Mesenteric fat pad (tissue), 1 donor: ENCODE measurements around the gene SBF2. TPM values are rescaled to one million over a fixed set of nuclear protein-coding genes. Genes with fewer than 3 reads are reported as not detected.

Source experiments
- DNase-seq: peaks from one replicate; pipeline ENCODE4 v3.0.0-alpha.2; 2020; ENCODE audit warnings: low spot score
- total RNA-seq: library from RNA; stranded (reverse); fragmentation: NEBNext Ultra II Directional; extraction: Animal tissue kit (Norgen Biotek cat#: 25700); gene quantifications from one replicate; pipeline ENCODE4 v1.2.1, GENCODE V29; 2021
- donor health status: DM: yes; HTN: yes; CAD: no.

The SBF2 gene
- total RNA-seq, 1 donor from 2014 or later = 99.7 TPM

DNA sequence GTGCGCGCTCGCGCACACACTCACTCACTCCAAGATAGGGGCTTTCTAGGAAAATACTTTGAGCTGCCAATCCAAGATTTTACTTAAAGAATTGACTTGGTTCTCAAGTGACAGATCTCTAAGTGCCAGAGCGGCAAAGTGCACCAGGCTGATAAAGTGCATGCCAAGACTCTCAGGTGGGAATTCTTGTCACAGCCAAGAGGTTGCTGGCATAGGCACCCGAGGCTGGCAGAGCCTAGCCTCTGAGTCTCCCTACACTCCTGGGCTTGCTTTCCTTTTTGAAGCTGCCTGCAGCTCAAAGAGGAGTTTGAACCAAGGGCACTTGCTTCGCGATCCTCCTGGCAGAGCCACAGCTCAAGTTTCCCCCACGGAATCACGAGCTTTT is 8.3 kb upstream of the SBF2 start:
- no peak for DNase-seq

DNA sequence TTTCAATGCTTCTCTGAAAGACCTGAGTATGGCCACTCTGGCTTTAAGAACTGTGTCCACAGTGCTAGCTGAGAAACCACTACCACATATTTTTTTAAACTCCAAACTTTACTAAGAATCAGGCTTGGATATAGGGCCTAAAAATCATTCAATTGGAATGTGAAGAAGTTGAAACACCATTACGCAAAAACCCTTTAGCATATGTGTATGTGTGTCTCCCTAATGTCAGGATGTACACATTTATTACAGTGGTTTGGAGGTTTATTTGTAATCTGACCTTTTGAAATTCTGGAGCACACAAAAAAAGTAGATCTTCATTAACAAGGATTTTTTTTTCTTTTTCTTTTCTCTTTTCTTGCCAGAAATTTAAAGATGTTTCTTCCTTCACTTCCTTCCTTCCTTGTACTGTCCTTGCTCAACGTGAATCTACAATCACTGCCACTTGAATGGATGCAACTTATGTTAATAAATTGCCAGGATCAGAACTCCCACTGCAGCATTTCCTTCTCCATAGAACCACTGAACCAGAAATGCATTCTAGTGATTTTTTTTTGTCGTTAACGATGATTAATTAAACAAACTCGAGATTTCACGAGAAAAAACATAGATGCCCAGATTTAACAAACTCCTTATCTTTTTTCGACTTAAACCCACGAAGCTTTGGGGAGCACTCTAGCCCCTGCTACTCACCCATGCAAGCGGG is 7.8 kb upstream of the SBF2 start:
- DNase-seq = no peak

DNA sequence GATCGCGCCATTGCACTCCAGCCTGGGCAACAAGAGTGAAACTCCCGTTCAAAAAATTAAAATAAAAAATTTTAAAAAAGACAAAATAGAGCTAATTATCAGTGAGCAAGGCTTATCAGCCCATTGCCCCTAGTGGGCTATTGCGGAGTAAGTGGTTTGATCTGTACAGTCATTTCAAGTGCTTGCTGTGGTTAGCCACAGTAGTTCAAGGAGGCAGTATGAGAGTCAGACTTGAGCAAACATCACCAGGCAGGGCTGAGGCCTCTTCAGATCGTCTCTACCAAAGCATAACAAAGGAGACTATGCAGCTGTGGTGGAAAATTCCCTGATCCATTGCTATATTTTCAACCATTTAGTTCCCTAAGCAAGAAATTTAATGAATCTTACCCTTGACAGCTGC is 4.3 kb upstream of the SBF2 start:
- no peak for DNase-seq

DNA sequence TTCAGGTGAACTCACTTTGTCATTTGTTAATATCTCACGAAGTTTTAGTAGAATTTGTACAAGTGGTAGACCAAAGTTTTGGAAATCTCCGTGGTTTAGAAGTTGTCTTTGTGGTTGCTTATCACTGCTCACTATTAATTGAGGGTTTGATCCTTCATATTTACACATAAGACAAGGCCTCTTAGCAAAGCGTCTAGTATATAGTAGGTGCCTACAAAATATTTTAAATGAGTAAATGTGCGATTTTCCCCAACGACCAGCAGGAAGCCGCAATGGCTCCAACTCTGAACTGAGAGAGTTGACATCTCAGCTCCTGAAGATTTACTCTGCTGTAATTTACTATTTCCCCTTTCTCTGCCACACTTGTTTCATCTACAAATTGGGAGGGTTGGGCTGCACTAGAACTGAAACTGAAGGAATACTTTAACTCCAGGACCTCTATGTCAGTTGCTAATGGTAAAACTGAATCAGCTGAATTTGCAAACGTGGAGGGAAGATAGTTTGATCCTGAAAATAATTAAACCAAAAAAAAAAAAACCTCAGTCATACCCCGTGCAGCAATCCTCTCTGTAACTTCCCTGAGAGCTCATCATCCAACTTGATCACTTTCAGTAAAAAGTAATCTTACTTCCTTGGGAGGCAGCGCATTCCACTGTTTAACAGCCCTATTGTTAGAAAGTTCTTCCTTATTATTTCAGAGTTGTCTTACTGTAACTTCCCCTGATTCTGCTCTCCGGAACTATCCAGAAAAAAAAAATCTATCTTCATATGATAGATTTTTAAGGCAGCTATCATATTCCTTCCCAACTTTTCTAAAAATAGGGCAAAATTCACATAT is 1.3 kb upstream of the SBF2 start:
- DNase-seq = no peak

DNA sequence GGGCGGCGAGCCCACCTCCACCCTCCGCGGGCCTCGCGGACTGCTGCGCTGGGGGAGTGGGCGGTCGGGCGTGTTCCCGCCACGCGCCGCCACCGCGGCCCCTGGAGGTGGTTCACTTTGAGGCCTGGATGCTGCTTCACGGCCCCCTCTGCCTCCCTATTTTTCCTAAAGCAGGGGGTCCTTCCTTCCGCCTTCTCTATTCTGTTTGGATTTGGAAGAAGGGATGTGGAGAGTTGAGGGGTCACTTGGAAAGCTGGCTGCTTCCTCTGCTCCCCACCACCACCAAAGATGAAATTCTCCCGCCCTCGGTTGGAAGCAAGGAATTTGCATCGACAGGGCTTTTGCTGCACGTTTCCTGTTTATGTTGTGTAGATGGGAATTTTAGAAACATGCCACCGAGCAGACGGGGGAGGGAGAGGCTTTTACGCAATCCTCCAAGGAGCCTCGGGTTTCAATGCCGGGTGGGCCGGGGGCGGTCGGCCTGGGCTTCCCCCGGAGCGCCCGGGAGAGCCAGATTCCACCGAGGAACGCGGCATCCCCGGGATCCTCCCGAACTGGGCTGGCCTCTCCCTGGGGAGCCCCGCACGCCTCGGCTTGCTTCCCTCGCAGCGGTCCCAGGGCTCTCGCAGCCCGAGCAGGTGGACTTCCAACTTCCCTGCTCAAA is 403 bp upstream of the SBF2 start:
- DNase-seq = no peak

DNA sequence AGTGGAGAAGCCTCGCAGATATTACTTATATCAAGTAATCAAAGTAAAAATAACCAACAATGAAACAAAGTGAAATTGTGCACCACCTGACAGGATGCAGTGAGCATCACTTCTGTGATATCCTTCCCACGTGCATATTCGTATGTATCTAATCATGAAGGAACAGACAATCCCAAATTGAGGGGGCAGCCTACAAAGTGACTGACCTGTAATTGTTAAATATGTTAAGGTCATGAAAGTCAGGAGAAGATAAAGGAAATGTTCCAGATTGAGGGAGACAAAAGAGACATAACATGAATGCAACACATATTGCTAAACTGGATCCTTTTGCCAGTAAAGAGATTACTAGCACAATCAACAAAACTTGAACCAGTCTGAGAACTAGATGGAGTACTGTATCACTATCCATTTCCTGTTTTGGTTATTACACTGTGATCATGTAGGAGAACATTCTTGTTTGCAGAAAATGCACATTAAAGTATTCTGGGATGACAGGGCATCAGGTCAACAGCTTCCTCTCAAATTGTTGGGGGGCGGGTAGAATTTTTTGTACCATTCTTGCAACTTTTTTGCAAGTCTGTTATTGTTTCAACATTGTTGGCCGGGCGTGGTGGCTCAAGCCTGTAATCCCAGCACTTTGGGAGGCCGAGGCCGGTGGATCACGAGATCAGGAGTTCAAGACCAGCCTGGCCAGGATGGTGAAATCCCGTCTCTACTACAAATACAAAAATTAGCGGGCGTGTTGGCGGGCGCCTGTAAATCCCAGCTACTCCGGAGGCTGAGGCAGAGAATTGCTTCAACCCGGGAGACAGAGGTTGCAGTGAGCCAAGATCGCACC is 2.0 kb downstream of the SBF2 start:
- DNase-seq = no peak

DNA sequence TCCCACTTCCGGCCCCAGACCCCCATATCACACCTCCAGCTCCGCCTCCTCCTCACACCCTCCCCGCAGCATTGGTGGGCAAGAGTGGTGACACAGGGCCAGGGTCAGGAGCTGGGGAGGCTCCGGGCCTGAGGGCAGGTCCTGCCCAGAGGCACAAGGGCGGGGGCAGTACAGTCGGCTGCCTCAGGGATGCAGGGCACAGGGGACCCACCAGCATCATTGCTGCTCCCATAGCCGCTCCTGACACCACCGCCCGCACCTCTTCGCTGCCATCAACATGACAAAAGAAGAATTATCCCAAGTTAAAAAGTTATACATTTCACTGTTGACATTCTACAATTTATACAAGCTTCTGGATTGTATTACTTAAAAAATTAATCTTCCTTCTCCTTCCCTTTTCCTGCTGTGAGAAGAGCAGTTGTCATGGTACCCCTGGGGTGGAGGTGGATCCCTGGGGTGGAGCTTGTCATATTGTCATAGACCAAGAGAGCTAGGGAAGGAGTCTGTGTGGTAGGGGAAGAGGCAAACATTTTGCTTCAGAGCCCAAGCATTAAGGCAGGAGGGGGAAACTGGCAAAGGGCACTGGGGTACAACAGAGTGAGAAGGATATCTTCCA is 4.1 kb downstream of the SBF2 start:
- no peak for DNase-seq

DNA sequence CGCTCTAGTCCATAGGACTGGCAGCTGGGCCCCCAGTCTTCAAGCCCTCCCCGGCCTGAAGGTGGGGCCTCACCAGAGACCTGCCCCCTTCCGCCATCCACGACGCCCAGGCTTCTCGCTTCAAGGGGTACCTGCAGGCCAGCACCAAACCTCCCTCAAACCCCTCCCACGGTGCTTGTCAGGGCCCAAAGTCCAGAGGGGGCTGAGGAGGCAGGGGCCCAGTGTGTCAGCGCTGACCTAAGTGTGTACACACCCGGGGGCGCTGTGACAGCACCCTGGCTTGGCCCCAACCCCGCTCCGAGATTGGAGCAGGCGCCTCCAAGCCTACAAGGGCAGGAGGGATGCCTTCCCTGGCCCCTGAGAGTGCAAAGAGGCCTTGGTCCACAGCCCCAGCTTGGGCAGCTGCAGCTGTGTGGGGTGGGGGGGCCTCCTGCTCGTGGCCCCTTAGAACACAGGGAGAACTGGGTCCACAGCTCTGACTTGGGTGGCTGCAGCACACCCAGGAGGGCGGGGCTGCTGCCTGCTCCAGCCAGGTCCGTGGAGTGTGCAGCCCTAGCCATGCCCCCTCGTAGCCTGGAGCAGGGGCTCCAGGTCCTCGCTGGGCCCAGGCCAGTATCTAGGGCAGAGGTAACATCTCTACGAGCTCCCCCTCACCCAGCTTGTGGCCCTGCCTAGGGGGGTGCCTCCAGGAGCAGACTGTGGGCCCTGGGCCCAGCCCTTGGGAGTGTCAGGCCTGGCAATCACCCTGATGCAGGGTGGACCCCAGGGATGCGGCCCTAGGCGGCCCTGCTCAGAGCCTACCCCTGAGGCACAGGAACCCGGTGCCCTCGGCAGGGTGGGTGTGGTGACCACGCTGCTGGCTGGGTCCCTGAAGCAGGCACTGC is 4.9 kb downstream of the SBF2 start:
- no peak for DNase-seq

DNA sequence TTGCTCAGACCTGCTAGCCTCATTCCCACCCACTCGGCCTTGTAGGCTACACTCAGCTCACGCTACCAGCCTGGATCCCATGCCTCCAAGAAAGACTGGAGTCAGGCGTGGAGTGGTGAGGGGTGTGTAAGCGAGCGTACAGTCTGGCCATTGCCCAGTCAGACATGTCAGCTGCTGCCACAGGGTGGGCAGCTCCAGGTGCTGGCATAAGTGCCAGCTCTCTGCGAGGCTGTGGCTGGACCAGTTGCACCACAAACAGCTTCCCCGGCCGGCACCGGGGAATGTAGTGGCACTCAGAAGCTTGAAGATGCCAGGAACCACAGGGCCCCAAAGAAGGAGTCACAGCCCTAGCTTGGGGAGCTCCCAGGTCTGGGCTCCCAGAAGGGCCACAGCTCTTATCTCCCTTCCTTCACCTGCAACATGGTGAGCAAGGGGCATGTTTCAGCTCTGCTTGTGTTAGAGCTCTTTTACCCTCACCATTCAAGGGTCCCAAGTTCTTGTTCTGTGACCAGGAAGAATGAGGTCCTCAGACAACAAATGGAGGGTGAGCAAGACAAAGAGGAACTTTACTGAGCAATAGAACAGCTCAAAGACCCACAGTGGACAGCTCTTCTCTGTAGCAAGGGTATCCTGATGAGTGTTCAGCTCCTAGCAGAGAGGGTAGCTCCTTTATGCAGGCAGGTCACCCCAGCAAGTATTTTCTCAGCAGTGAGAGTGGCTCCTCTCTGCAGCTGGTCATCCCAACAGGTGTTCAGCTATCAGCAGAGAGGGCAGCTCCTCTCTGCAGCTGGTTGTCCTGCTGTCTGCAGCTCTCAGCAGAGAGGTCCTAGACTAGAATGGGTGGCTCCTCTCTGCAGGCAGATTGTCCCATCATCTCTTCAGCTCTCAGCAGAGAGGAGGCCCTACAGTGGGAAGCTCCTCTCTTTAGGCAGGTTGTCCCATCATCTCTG is 6.0 kb downstream of the SBF2 start:
- no peak for DNase-seq

- DNase-seq = no peak
Measured at GRCh38 chr11:10287140-10287539, 6.9 kb downstream of the SBF2 start.

- no peak for DNase-seq
Measured at GRCh38 chr11:10285148-10285802, 8.7 kb downstream of the SBF2 start.

DNA sequence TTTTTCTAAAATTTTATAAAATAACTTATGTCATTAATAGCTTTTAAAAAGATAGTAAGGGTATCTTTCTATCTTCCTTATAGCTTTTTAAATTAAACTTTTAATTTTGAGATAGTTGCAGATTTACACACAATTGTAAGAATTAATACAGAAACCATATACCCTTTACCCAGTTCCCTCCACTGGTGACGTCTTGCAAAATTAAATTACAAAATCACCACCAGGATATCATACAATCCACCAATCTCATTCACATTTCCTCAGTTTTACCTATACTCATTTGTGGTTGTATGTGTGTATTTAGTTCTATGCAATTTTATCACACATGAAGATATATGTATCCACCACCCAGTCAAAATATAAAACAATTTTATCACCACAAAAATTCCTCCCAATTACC is 10.0 kb downstream of the SBF2 start:
- no peak for DNase-seq

GRCh38 chr11:10282117-10282516 is 11.9 kb downstream of the SBF2 start:
- no peak for DNase-seq

DNA sequence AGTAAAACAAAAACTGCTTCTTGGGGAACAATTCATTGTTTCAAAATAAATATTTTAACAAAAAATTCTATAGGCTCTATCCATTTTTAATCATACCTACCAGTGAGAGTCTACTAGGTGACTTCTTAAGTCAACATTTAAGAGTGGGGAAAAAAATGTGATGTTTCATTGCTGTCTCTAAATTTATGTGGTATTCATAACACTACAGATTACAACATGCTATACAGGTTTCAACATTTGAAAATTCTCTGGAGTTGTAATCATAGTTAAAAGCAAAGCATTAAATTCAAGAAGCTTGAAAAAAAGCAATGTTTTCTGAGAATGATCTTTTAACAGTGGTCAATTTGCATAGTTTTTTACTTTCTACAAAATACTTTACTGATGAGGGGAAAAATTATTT is 18.3 kb downstream of the SBF2 start:
- no peak for DNase-seq

DNA sequence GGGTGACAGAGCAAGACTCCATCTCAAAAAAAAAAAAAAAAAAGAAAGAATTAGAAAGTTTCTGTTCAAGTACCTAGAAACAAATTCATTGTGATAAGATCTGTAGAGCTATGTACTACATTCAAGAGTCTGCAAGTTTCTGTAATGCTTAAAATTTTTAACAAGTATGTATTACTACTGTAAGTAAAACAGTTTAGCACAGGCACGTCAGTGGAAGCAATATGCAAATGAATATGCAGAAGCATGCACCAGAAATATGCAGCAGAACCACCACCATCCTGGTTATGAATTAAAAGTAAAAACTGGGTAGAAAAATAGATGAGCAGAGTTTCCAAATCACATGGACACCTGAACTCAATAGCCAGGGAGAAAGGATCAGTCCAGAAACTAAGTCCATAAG is 19.3 kb downstream of the SBF2 start:
- DNase-seq = no peak

- no peak for DNase-seq
Measured at GRCh38 chr11:10273738-10274137, 20.3 kb downstream of the SBF2 start.

- no peak for DNase-seq
Measured at GRCh38 chr11:10272132-10272531, 21.9 kb downstream of the SBF2 start.
